WTC11 (cell line): ENCODE data around the gene CRAMP1. TPM values are rescaled to one million over a fixed set of nuclear protein-coding genes. Genes with fewer than 3 reads are reported as not detected.
"Not testable (repeated sequence)": the region's sequence is repeated elsewhere in the genome, so short reads cannot be mapped to it uniquely, and the experiment has no call there.

Source experiments
- ATAC-seq: fragments of 200-7000 bp; cut with Tn5 transposase; 2 replicates; pipeline ENCODE4 v1.10.0; 2021; ENCODE audit warnings: mild to moderate bottlenecking, moderate library complexity
- CTCF ChIA-PET: fragments of 300-600 bp; sonication (Branson Sonifier 250); formaldehyde crosslinking; loops from one replicate; lab custom pipeline; 2021; ENCODE audit warnings: antibody characterized with exemption; lab: Charles Lee
- POLR2A ChIA-PET: fragments of 350-600 bp; sonication (Branson Sonifier 250); formaldehyde crosslinking; loops from one replicate; lab custom pipeline; 2021; ENCODE audit warnings: antibody characterized with exemption; lab: Charles Lee
- DNase-seq: peaks from one replicate; pipeline ENCODE4 v3.0.0; 2021; ENCODE audit warnings: low spot score
- H3K27ac Mint-ChIP-seq: 2 replicates; pipeline ENCODE4 v1.8.0; 2021; ENCODE audit warnings: mixed read lengths
- H3K27me3 Mint-ChIP-seq: 2 replicates; pipeline ENCODE4 v1.8.0; 2021; ENCODE audit warnings: low read depth, mild to moderate bottlenecking, moderate library complexity, mixed read lengths
- H3K36me3 Mint-ChIP-seq: 2 replicates; pipeline ENCODE4 v1.8.0; 2021; ENCODE audit warnings: mixed read lengths
- H3K4me1 Mint-ChIP-seq: 2 replicates; pipeline ENCODE4 v1.8.0; 2022; ENCODE audit warnings: mixed read lengths
- H3K4me3 Mint-ChIP-seq: 2 replicates; pipeline ENCODE4 v1.8.0; 2021; ENCODE audit warnings: mild to moderate bottlenecking, moderate library complexity, mixed read lengths
- H3K9me3 Mint-ChIP-seq: 2 replicates; pipeline ENCODE4 v1.8.0; 2021; ENCODE audit warnings: mixed read lengths
- AR ChIP-seq: fragments of 250-450 bp; sonication (Bioruptor Pico); IDR thresholded peaks from 2 replicates; pipeline ENCODE4 v1.9.0; 2021; ENCODE audit warnings: mild to moderate bottlenecking
- ATF6 ChIP-seq: sonication (generic); formaldehyde crosslinking; IDR thresholded peaks from 2 replicates; pipeline ENCODE4 v1.8.1; 2023; ENCODE audit warnings: mild to moderate bottlenecking, missing genetic modification reagents
- CTCF ChIP-seq: fragments of 200-600 bp; IDR thresholded peaks from 2 replicates; pipeline ENCODE4 v1.8.0; 2022; ENCODE audit warnings: antibody characterized with exemption
- E2F1 ChIP-seq: sonication (generic); formaldehyde crosslinking; IDR thresholded peaks from 2 replicates; pipeline ENCODE4 v1.8.0; 2022; ENCODE audit warnings: mild to moderate bottlenecking, missing genetic modification reagents
- E2F5 ChIP-seq: sonication (generic); formaldehyde crosslinking; IDR thresholded peaks from 2 replicates; pipeline ENCODE4 v1.8.1; 2022; ENCODE audit warnings: mild to moderate bottlenecking, moderate library complexity, missing genetic modification reagents
- ELF4 ChIP-seq: sonication (generic); formaldehyde crosslinking; IDR thresholded peaks from 2 replicates; pipeline ENCODE4 v1.8.1; 2022; ENCODE audit warnings: low read depth, mild to moderate bottlenecking, moderate library complexity, missing genetic modification reagents
- FOXP1 ChIP-seq: sonication (generic); formaldehyde crosslinking; IDR thresholded peaks from 2 replicates; pipeline ENCODE4 v1.8.0; 2022; ENCODE audit warnings: missing genetic modification reagents, mild to moderate bottlenecking, moderate library complexity, borderline replicate concordance
- FOXP4 ChIP-seq: sonication (generic); formaldehyde crosslinking; IDR thresholded peaks from 2 replicates; pipeline ENCODE4 v1.8.0; 2022; ENCODE audit warnings: mild to moderate bottlenecking, missing genetic modification reagents
- GABPB1 ChIP-seq: sonication (generic); formaldehyde crosslinking; IDR thresholded peaks from 2 replicates; pipeline ENCODE4 v1.8.1; 2023; ENCODE audit warnings: mild to moderate bottlenecking, missing genetic modification reagents
- GTF2I ChIP-seq: fragments of 250-450 bp; sonication (Bioruptor Pico); conservative IDR thresholded peaks from 2 replicates; pipeline ENCODE4 v1.4.0; 2021; ENCODE audit warnings: mild to moderate bottlenecking
- JUN ChIP-seq: sonication (generic); formaldehyde crosslinking; IDR thresholded peaks from 2 replicates; pipeline ENCODE4 v1.8.0; 2023; ENCODE audit warnings: mild to moderate bottlenecking, missing genetic modification reagents
- TEAD1 ChIP-seq: sonication (generic); formaldehyde crosslinking; IDR thresholded peaks from 2 replicates; pipeline ENCODE4 v1.8.0; 2022; ENCODE audit warnings: mild to moderate bottlenecking, missing genetic modification reagents
- ZMAT4 ChIP-seq: fragments of 250-450 bp; sonication (Bioruptor Pico); IDR thresholded peaks from 2 replicates; pipeline ENCODE4 v1.9.0; 2021; ENCODE audit warnings: mild to moderate bottlenecking
- ZNF232 ChIP-seq: sonication (generic); formaldehyde crosslinking; IDR thresholded peaks from 2 replicates; pipeline ENCODE4 v1.8.0; 2022; ENCODE audit warnings: mild to moderate bottlenecking, missing genetic modification reagents
- ZNF425 ChIP-seq: fragments of 250-450 bp; sonication (Bioruptor Pico); conservative IDR thresholded peaks from 2 replicates; pipeline ENCODE4 v1.9.0; 2021; ENCODE audit warnings: mild to moderate bottlenecking
- ZNF671 ChIP-seq: fragments of 250-450 bp; sonication (Bioruptor Pico); IDR thresholded peaks from 2 replicates; pipeline ENCODE4 v1.8.0; 2021; ENCODE audit warnings: mild to moderate bottlenecking
- total RNA-seq: library from RNA; stranded (reverse); gene quantifications from 3 replicates; pipeline ENCODE4 v1.2.3, GENCODE V29; 2021

The CRAMP1 gene
- total RNA-seq, 1 experiment from 2014 or later = 27.4 TPM

GRCh38 chr16:1701216-1701878 lies 89.2 kb downstream of the CRAMP1 start (continued):
- no peak for TF ChIP-seq JUN (CRISPR knock-in tag)
- no peak for TF ChIP-seq ZNF671 (CRISPR knock-in tag)

- CTCF ChIA-PET = interaction anchor here (0.6 to 2.8 kb wide), 49 partner anchors 8 to 1178 kb away, joined by 3 to 36 read pairs (median 4); partner anchors contain the start of genes CRAMP1, IFT140, JPT2 and MSRB1
- Mint-ChIP-seq H3K4me3 (peak overlapping the region; percentile 99), H3K4me1 (peaks cover 20% of the 10 kb centered on the region), H3K27ac (peak overlapping the region; percentile 98)
- POLR2A ChIA-PET = interaction anchor here (0.9 to 2.5 kb wide), 5 partner anchors 27 to 283 kb away, joined by 4 to 12 read pairs (median 6); partner anchors contain the start of genes JPT2, NUBP2 and SPSB3
- not testable (repeated sequence) for H3K27me3 Mint-ChIP-seq
- peak; percentile 5 for ATAC-seq
- TF ChIP-seq E2F5 (CRISPR knock-in tag) = 0 out of 2 replicates have a peak, but pooled peaks have one; percentile 34
- TF ChIP-seq ELF4 (CRISPR knock-in tag) = 0 out of 2 replicates have a peak, but pooled peaks have one; percentile 36
- TF ChIP-seq FOXP1 (CRISPR knock-in tag) = 0 out of 2 replicates have a peak, but pooled peaks have one; percentile 8
- TF ChIP-seq, all 79 proteins: peak for 3; not testable (repeated sequence) for 76
- DNase-seq, H3K9me3 Mint-ChIP-seq: not testable (repeated sequence)
- peaks cover 20% of the 10 kb centered on the region for H3K36me3 Mint-ChIP-seq
Measured at GRCh38 chr16:1705324-1705687, 93.1 kb downstream of the CRAMP1 start.

- Mint-ChIP-seq H3K9me3 (no peaks in the 10 kb centered on the region), H3K36me3 (peaks cover 20% of the 10 kb centered on the region), H3K4me1 (peaks cover 20% of the 10 kb centered on the region), H3K4me3 (peak within 1 kb of the TSS; percentile 99), H3K27me3 (no peaks in the 10 kb centered on the region), H3K27ac (peak within 1 kb of the TSS; percentile 98)
- ATAC-seq (peak; percentile 73), DNase-seq (peak; percentile 92)
- POLR2A ChIA-PET = interaction anchor here (0.6 to 2.5 kb wide), 7 partner anchors 27 to 282 kb away, joined by 3 to 12 read pairs (median 6); partner anchors contain the start of genes JPT2, NUBP2, RPS2 and SPSB3
- CTCF ChIA-PET = interaction anchor here (0.6 to 2.8 kb wide), 50 partner anchors 8 to 1179 kb away, joined by 3 to 36 read pairs (median 4); partner anchors contain the start of genes CRAMP1, IFT140, JPT2 and MSRB1
- TF ChIP-seq FOXP4 = peak; percentile 88
- TF ChIP-seq ZNF425 (CRISPR knock-in tag) = no peak
- TF ChIP-seq GTF2I (CRISPR knock-in tag) = no peak
- TF ChIP-seq TEAD1 = peak; percentile 81
- TF ChIP-seq E2F1 (CRISPR knock-in tag) = no peak
- peak; percentile 94 for TF ChIP-seq CTCF
- no peak for TF ChIP-seq ATF6
- no peak for TF ChIP-seq AR (CRISPR knock-in tag)
- TF ChIP-seq ZMAT4 (CRISPR knock-in tag) = peak; percentile 61; the same call in 1 of the 2 replicates
- no peak for TF ChIP-seq ZNF232 (CRISPR knock-in tag)
- TF ChIP-seq GABPB1 (CRISPR knock-in tag) = peak; percentile 55; the same call in 1 of the 2 replicates
Measured at GRCh38 chr16:1705688-1706385, 93.7 kb downstream of the CRAMP1 start, which contains the start of gene MAPK8IP3. Gene MAPK8IP3 (plus strand): TSS chr16:1706195. CDS start chr16:1706340, 145 bp downstream.
